Activated T-helper 17 cell treated with anti-CD3 and anti-CD28 coated beads, Interleukin-2, amount 50 U/mL, for 72 hours (primary cell): Measurements from ENCODE around the gene COG5. TPM values are rescaled to one million over a fixed set of nuclear protein-coding genes. Genes with fewer than 3 reads are reported as not detected.

Source experiments
- ATAC-seq: fragments of 150-1000 bp; cut with Tn5 transposase; replicated peaks from 2 replicates; pipeline ENCODE4 v1.10.0; 2021; ENCODE audit warnings: mild to moderate bottlenecking, moderate library complexity
- H3K27ac Mint-ChIP-seq: one replicate; pipeline ENCODE4 v1.8.0; 2022; ENCODE audit warnings: mixed read lengths
- H3K27me3 Mint-ChIP-seq: one replicate; pipeline ENCODE4 v1.8.0; 2022; ENCODE audit warnings: mixed read lengths
- H3K36me3 Mint-ChIP-seq: one replicate; pipeline ENCODE4 v1.8.0; 2022; ENCODE audit warnings: low read depth, mild to moderate bottlenecking, mixed read lengths
- H3K4me1 Mint-ChIP-seq: one replicate; pipeline ENCODE4 v1.8.0; 2022; ENCODE audit warnings: mixed read lengths
- H3K4me3 Mint-ChIP-seq: one replicate; pipeline ENCODE4 v1.8.0; 2022; ENCODE audit warnings: mild to moderate bottlenecking, mixed read lengths
- H3K9me3 Mint-ChIP-seq: one replicate; pipeline ENCODE4 v1.8.0; 2022; ENCODE audit warnings: mixed read lengths
- total RNA-seq, 2 donors: library from RNA; stranded (reverse); gene quantifications; one replicate each; pipeline ENCODE4 v1.2.3, GENCODE V29; 2022

Gene COG5
- total RNA-seq, 2 donors from 2014 or later = 33.7 to 36.3 TPM

DNA sequence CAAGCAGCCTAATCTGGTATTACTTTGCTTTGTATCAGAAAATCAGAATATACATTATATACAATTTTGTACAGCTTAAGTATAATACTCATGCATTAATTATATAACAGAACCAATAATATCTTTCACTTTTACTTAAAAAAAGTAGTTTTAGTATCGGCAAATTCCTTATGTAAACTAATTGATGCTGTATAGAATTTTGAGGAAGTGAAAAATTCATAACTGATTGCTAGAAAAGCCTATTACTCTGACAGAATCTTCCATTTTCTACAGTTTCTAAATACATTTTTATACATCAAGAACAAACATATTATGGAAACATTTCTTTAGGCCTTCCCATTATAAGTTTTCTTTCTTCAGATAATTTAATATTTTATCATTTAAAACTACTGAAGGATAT, 217.8 kb downstream of the COG5 start:
- peaks cover 3% of the 10 kb centered on the region for H3K9me3 Mint-ChIP-seq
- H3K27me3 Mint-ChIP-seq = no peaks in the 10 kb centered on the region
- ATAC-seq = no peak
- H3K4me3 Mint-ChIP-seq = no peak overlapping the region
- H3K27ac Mint-ChIP-seq = no peak overlapping the region
- H3K4me1 Mint-ChIP-seq = no peaks in the 10 kb centered on the region
- H3K36me3 Mint-ChIP-seq = peaks cover 15% of the 10 kb centered on the region

DNA sequence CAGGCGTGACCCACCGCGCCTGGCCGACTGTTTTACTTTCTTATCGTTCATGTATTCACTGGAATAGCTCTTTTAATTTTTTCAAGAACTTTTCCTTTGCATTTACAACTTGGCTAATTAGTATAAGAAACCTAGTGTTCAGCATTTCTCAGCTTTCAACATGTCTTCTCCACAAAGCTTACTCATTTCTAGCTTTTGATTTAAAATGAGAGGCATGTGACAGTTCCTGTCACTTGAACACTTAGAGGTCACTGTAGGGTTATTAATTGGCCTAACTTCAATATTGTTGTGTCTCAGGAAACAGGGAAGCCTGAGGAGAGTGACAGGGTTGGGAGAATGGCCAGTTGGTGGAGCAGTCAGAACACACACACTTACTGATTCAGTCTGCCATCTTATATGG, 218.9 kb downstream of the COG5 start:
- Mint-ChIP-seq H3K9me3 (peaks cover 3% of the 10 kb centered on the region), H3K4me1 (peaks cover 5% of the 10 kb centered on the region), H3K27ac (no peak overlapping the region), H3K27me3 (no peaks in the 10 kb centered on the region), H3K4me3 (no peak overlapping the region), H3K36me3 (peaks cover 15% of the 10 kb centered on the region)
- peak; percentile 38 for ATAC-seq

DNA sequence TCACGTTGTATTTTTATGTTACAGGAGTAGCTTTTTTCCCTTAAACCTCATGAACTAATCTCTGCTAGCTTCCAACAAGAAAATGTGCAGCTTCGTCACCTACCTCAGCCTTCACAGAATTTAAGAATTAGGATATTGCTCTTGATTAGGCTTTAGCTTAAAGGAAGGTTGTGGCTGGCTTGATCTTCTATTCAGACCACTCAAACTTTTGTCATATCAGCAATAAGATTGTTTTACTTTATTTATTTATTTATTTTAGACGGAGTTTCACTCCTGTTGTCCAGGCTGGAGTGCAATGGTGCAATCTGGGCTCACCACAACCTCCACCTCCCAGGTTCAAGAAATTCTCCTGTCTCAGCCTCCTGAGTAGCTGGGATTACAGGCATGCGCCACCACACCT, 219.4 kb downstream of the COG5 start:
- peaks cover 3% of the 10 kb centered on the region for H3K9me3 Mint-ChIP-seq
- no peak overlapping the region for H3K4me3 Mint-ChIP-seq
- peaks cover 5% of the 10 kb centered on the region for H3K4me1 Mint-ChIP-seq
- H3K36me3 Mint-ChIP-seq = peaks cover 15% of the 10 kb centered on the region
- no peak overlapping the region for H3K27ac Mint-ChIP-seq
- ATAC-seq = no peak
- no peaks in the 10 kb centered on the region for H3K27me3 Mint-ChIP-seq

DNA sequence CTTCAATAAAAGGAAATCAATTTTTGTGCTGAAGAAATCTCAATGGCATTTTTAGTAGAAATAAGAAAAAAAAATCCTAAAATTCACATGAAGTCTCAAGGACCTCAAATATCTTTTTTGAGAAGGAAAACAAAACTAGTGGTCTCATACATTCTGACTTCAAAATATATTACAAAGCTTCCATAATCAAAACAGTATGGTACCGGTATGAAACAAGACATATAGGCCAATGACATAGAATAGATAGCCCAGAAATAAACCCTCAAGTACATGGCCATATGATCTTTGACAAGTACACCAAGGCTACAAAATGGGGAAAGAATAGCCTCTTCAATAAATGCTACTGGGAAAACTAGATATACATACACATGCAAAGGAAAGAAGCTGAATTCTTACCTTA, 225.6 kb downstream of the COG5 start:
- H3K9me3 Mint-ChIP-seq = peaks cover 7% of the 10 kb centered on the region
- no peaks in the 10 kb centered on the region for H3K27me3 Mint-ChIP-seq
- ATAC-seq = no peak
- peaks cover 5% of the 10 kb centered on the region for H3K4me1 Mint-ChIP-seq
- peaks cover 4% of the 10 kb centered on the region for H3K36me3 Mint-ChIP-seq
- no peak overlapping the region for H3K27ac Mint-ChIP-seq
- H3K4me3 Mint-ChIP-seq = no peak overlapping the region

DNA sequence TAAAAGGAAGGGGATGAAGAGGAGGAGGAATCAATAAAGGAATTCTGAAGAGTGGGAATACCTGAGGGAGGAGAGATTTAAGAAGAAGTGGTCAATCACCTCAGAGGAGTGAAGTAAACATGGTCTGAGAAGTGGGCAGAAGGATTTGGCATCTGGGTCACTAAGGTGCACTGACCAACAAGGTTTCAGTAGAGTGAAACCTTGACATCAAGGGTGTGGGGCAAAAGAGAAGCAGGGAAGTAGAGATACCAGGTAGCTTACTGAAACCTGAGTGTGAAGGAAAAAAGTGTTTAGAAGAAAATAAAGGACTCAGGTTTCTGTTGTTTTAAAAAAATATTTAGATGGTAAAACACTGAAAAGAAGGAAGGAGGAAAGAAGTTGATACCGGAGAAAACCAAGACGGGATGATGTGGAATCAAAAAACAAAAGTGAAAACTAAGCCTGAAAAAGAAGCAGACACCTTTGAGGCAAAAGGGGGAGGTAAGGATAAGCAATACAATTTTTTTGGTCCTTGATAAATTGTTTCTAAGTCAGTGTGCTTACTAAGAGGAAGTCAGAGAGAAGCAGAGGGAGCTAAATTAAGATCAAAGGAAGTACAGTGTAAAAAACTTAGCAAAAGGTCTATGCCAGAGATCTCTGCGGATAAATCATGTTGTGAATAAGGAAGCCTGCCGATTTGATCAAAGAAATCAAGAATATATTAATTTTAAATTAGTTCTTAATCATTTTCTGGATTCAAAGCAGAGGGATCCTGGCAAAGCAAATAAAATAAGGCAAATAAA, 231.0 kb downstream of the COG5 start:
- no peak for ATAC-seq
- H3K4me3 Mint-ChIP-seq = peak overlapping the region; percentile 18
- peaks cover 12% of the 10 kb centered on the region for H3K4me1 Mint-ChIP-seq
- no peaks in the 10 kb centered on the region for H3K9me3 Mint-ChIP-seq
- H3K36me3 Mint-ChIP-seq = peaks cover 6% of the 10 kb centered on the region
- no peaks in the 10 kb centered on the region for H3K27me3 Mint-ChIP-seq
- peak overlapping the region; percentile 79 for H3K27ac Mint-ChIP-seq

DNA sequence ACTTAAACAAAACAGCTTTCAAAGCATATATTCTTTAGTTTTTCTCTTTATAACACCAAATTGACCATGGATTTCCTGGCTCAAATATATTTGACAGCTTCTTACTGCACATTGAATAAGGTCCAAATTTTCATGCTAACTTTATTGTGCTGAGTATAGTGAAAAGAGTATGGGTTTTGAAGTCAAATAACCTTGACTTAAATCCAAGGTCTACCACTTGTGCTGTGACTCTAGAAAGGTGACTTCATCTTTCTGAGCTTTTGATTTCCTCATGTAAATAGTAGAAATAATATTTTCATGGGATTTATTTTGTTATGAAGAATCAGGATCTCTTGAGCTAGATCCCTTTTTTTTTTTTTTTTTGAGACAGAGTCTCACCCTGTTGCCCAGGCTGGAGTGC, 233.2 kb downstream of the COG5 start:
- no peak for ATAC-seq
- Mint-ChIP-seq H3K27me3 (no peaks in the 10 kb centered on the region), H3K4me3 (no peak overlapping the region), H3K36me3 (peaks cover 6% of the 10 kb centered on the region), H3K4me1 (peaks cover 12% of the 10 kb centered on the region), H3K27ac (no peak overlapping the region), H3K9me3 (no peaks in the 10 kb centered on the region)

DNA sequence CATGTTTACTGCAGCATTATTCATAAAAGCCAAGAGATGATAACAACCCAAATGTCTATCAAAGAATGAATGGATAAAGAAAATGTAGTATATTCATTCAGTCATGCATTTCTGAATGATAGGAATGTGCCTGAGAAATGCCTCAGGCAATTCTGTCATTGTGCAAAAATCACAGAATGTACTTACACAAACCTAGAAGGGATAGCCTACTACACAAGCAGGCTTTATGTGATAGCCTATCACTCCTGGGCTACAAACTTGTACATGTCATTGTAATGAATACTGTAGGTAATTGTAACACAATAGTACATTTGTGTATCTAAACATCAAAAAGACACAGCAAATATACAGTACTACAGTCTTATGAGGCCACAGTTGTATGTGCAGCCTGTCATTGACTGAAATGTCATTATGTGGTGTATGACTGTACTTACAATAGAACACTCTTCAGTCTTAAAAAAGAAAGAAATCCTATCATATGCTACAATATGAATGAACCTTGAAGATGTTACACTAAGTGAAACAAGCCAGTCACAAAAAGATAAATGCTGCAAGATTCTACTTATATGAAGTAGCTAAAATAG, 235.6 kb downstream of the COG5 start:
- H3K4me1 Mint-ChIP-seq = peaks cover 12% of the 10 kb centered on the region
- no peak overlapping the region for H3K27ac Mint-ChIP-seq
- no peak overlapping the region for H3K4me3 Mint-ChIP-seq

DNA sequence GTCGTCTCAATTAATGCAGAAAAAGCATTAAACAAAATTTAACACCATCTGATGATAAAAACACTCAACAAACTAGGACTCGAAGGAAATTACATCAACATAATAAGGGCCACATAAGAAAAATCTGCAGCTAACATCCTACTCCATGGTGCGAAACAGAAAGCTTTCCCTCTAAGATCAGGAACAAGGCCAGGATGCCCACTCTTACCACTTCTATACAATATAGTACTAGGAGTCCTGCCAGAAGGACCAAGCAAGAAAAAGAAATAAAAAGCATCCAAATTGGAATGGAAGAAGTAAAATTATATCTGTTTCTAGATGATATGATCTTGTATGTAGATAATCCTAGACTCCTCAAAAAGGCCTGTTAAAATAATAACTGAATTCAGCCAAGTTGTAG, 237.7 kb downstream of the COG5 start:
- Mint-ChIP-seq H3K27ac (no peak overlapping the region), H3K4me3 (no peak overlapping the region), H3K27me3 (no peaks in the 10 kb centered on the region), H3K9me3 (no peaks in the 10 kb centered on the region), H3K36me3 (peaks cover 41% of the 10 kb centered on the region), H3K4me1 (no peaks in the 10 kb centered on the region)
- no peak for ATAC-seq

More for the DNA sequence above, 235.6 kb downstream of the COG5 start:
- peaks cover 22% of the 10 kb centered on the region for H3K36me3 Mint-ChIP-seq
- no peaks in the 10 kb centered on the region for H3K9me3 Mint-ChIP-seq
- H3K27me3 Mint-ChIP-seq = no peaks in the 10 kb centered on the region
- no peak for ATAC-seq

DNA sequence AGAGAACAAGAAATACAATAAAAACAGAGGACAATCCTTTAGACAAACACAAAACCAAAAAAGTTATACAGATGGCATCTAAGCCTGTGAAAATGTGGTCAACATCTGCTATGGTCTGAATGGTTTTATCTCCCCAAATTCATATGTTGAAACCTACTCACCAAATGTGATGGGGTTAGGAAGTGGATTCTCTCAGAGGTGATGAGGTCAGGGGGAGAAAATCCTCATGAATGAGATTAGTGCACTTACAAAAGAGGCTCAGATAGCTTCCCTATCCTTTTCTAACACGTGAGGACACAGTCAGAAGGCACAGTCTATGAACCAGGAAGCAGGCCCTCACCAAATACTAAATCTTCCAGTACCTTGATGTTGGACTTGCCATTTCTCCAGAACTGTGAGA, 241.7 kb downstream of the COG5 start:
- no peak overlapping the region for H3K4me3 Mint-ChIP-seq

DNA sequence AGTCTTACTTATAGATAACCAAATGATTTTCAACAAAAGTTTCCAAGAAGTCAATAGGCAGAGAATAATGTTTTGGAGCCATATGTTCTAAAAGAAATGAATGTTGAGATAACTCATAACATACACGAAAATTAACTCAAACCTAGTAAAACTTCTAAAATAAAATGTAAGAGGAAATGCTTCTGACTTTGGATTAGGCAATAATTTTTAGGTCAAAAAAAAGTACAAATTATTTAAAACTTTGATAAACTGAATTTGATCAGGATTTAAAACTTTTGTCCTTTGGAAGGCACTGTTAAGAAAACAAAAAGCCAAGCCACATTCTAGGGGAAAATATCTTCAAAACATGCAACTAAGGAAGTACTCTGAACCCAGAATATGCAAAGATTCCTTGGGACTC, 242.1 kb downstream of the COG5 start:
- no peaks in the 10 kb centered on the region for H3K9me3 Mint-ChIP-seq
- no peaks in the 10 kb centered on the region for H3K27me3 Mint-ChIP-seq
- peaks cover 51% of the 10 kb centered on the region for H3K36me3 Mint-ChIP-seq
- no peak for ATAC-seq
- no peak overlapping the region for H3K27ac Mint-ChIP-seq
- H3K4me1 Mint-ChIP-seq = no peaks in the 10 kb centered on the region
- H3K4me3 Mint-ChIP-seq = no peak overlapping the region

More for the DNA sequence above, 241.7 kb downstream of the COG5 start:
- no peaks in the 10 kb centered on the region for H3K27me3 Mint-ChIP-seq
- H3K4me1 Mint-ChIP-seq = no peaks in the 10 kb centered on the region
- peaks cover 50% of the 10 kb centered on the region for H3K36me3 Mint-ChIP-seq
- no peak overlapping the region for H3K27ac Mint-ChIP-seq
- H3K9me3 Mint-ChIP-seq = no peaks in the 10 kb centered on the region
- ATAC-seq = no peak

DNA sequence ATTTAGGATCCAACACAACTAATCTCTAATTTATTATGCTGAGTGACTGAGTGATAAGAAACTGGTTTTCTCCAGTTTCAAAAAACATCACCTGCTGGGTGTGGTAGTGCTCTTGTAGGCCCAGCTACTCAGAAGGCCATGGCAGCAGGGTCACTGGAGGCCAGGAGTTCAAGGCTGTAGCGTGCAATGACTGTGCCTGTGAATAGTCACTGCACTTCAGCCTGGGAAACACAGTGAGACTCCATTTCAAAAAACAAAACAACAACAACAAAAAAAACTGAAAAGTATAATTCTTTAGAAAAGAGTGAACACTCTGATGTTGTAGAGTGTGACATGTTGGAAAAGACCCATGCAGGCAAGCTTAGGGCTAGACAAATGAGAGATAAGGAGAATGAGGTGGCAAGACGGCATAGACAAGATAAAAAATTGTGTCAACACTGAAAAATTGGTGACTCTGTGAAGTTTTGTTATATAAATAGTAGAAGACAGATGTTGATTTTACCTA, 243.9 kb downstream of the COG5 start:
- no peaks in the 10 kb centered on the region for H3K27me3 Mint-ChIP-seq
- no peak overlapping the region for H3K4me3 Mint-ChIP-seq
- H3K27ac Mint-ChIP-seq = no peak overlapping the region
- H3K36me3 Mint-ChIP-seq = peaks cover 60% of the 10 kb centered on the region
- H3K4me1 Mint-ChIP-seq = peaks cover 6% of the 10 kb centered on the region
- no peak for ATAC-seq
- H3K9me3 Mint-ChIP-seq = no peaks in the 10 kb centered on the region

DNA sequence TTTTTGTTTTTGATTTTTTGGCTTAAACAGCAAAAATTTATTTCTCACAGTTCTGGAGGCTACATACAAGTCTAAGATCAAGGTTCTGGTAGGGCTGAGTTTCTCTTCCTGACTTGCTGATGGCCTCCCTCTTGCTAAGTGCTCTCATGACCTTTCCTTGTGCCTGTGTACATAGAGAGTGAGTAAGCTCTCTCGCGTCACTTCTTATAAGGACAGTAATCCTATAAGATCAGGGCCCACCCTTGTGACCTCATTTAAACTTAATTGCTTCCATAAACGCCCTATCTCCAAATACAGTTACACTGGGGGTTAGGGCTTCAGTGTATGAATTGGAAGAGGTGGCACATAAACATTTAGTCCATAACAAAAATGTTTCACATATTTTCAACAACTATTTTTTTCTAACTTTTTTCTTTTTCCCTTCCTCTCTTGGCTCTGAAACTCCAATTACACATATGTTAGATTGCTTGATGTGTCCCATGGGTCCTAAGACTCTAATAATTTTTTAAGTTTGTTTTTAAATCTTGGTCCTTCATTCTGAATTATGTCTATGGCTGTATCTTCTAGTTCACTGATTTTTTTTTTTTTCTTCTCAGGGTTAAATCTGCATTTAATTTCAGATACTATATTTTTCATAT, 245.1 kb downstream of the COG5 start:
- Mint-ChIP-seq H3K27ac (no peak overlapping the region), H3K9me3 (no peaks in the 10 kb centered on the region), H3K4me3 (no peak overlapping the region), H3K4me1 (peaks cover 6% of the 10 kb centered on the region), H3K27me3 (no peaks in the 10 kb centered on the region), H3K36me3 (peaks cover 52% of the 10 kb centered on the region)
- ATAC-seq = no peak

DNA sequence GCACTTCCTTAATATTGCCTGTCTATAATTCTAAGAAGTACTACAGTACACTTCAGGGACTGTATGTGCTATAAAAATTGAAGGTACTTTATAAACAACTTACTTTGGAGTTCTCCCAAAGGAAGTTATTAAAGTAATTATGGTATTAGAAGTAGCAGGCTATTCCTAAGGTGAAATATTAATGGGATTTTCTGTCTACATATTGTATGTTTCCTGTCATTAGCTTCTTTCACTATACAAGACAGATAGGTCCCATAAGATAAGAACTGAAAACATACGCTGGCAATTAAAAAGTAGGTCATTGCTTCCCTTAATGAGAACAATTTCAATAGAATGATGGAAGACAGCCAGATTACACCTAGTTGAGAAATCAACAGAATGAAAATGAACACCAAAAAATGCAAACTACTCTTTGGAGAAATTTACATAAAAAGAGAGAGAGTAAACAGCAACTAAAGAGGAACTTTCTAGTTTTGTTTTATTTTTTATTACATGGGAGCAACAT, 248.0 kb downstream of the COG5 start:
- peak overlapping the region; percentile 18 for H3K27ac Mint-ChIP-seq

DNA sequence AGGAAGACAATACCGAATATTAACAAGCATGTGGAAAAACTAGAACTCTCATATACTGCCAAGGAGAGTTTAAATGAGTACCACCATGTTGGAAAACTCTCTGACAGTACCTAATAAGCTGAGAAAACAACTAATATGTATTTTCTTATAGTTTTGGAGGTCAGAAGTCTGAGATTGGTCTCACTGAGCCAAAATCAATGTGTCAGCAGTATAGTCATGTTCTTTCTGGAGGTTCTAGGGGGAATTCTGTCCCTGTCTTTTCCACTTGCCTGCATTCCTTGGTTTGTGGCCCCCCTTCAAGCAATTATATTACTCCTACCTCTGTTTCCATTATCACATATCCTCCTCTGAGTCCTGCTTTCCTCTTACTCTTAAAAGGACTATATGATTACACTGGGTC, 250.4 kb downstream of the COG5 start:
- Mint-ChIP-seq H3K27ac (no peak overlapping the region), H3K4me3 (no peak overlapping the region), H3K27me3 (no peaks in the 10 kb centered on the region), H3K9me3 (no peaks in the 10 kb centered on the region), H3K4me1 (peaks cover 12% of the 10 kb centered on the region), H3K36me3 (peaks cover 23% of the 10 kb centered on the region)
- ATAC-seq = no peak

More for the DNA sequence above, 248.0 kb downstream of the COG5 start:
- Mint-ChIP-seq H3K4me3 (no peak overlapping the region), H3K4me1 (peaks cover 12% of the 10 kb centered on the region), H3K9me3 (no peaks in the 10 kb centered on the region), H3K27me3 (no peaks in the 10 kb centered on the region), H3K36me3 (peaks cover 38% of the 10 kb centered on the region)
- no peak for ATAC-seq

DNA sequence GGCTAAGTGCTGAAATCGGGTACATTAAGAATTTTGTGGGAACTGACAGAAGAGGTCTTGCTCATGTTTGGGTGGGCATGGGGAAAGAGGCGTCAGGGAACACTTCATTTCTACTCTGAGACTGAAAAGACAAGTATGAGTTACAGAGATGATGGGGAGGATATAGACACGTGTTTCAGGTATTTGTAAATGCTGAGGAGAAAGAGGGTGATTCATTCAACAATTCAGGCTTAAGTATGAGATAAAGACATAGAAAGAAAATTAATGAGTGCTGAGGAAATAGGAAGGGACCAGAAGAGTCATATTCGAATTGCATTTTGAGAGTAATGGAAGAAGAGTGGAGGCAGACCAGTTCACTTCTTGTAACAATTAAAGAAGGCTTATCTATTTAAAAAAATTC, 251.3 kb downstream of the COG5 start:
- ATAC-seq = peak; percentile 52
- peak overlapping the region; percentile 11 for H3K27ac Mint-ChIP-seq
- H3K4me3 Mint-ChIP-seq = no peak overlapping the region
- peaks cover 12% of the 10 kb centered on the region for H3K4me1 Mint-ChIP-seq
- no peaks in the 10 kb centered on the region for H3K9me3 Mint-ChIP-seq
- peaks cover 23% of the 10 kb centered on the region for H3K36me3 Mint-ChIP-seq
- H3K27me3 Mint-ChIP-seq = no peaks in the 10 kb centered on the region
